Measurements from ENCODE around the gene BUD31. TPM values are rescaled to one million over a fixed set of nuclear protein-coding genes. Genes with fewer than 3 reads are reported as not detected.

The BUD31 gene
- total RNA-seq = 68.5 and 89.9 TPM in 2 replicates

GRCh38 chr7:99408379-99409191 is at the start of gene BUD31, which contains the start of gene PDAP1:
Gene BUD31 (plus strand): TSS chr7:99408969. CDS start chr7:99411093, 2,124 bp downstream.
Gene PDAP1 (minus strand): TSS chr7:99408597. CDS start chr7:99408548, 49 bp downstream.

GRCh38 chr7:99374111-99375064 is 34.4 kb upstream of the BUD31 start, which contains the start of gene ARPC1B:
Gene ARPC1B (plus strand): TSS chr7:99374730. CDS start chr7:99385715, 10,985 bp downstream.

GRCh38 chr7:99438573-99439480 is 30.1 kb downstream of the BUD31 start, which contains the start of the genes CPSF4 and PTCD1:
Gene CPSF4 (plus strand): TSS chr7:99438943. CDS start chr7:99439083, 140 bp downstream.
Gene PTCD1 (minus strand): TSS chr7:99438798. CDS start chr7:99435242, 3,556 bp downstream.

Other genes with a start within 250 kb of the BUD31 start
- gene KPNA7, start 200.9 kb upstream of the BUD31 start, total RNA-seq = under 0.01 TPM in 1 of 2 replicates, not detected in the other
- under 0.01 TPM in 1 of 2 replicates, not detected in the other for gene MYH16, start 136.1 kb upstream of the BUD31 start, total RNA-seq
- gene ARPC1A, start 83.1 kb upstream of the BUD31 start, total RNA-seq = 114 and 181 TPM in 2 replicates
- 170 and 448 TPM in 2 replicates for gene ARPC1B, start 34.2 kb upstream of the BUD31 start, total RNA-seq
- gene PDAP1, start 372 bp upstream of the BUD31 start, total RNA-seq = 31.4 and 51.6 TPM in 2 replicates
- gene PTCD1, start 29.8 kb downstream of the BUD31 start, total RNA-seq = 5.4 and 5.5 TPM in 2 replicates
- 18.4 and 27.5 TPM in 2 replicates for gene CPSF4, start 30.0 kb downstream of the BUD31 start, total RNA-seq
- gene ATP5MF, start 57.2 kb downstream of the BUD31 start, total RNA-seq = 260 and 553 TPM in 2 replicates
- gene ZNF789, start 63.9 kb downstream of the BUD31 start, total RNA-seq = 5.3 and 5.9 TPM in 2 replicates
- gene ZNF394, start 91.3 kb downstream of the BUD31 start, total RNA-seq = 17.9 and 32.2 TPM in 2 replicates
- gene ZKSCAN5, start 95.7 kb downstream of the BUD31 start, total RNA-seq = 12.1 and 14.9 TPM in 2 replicates
- 7.8 and 9.0 TPM in 2 replicates for gene FAM200A, start 143.1 kb downstream of the BUD31 start, total RNA-seq
- 85.0 and 85.6 TPM in 2 replicates for gene ZNF655, start 149.7 kb downstream of the BUD31 start, total RNA-seq
- gene TMEM225B, start 189.3 kb downstream of the BUD31 start, total RNA-seq = 5.5 TPM in 1 of 2 replicates, not detected in the other
- gene ZSCAN25, start 208.0 kb downstream of the BUD31 start, total RNA-seq = 21.0 and 28.3 TPM in 2 replicates

Data from placental epithelial cell (primary cell).